HEK293T (cell line): ENCODE results near the gene SLC25A51.

Experiments used
- ELF4 ChIP-seq: fragments of 450-650 bp; IDR thresholded peaks from 2 replicates; pipeline ENCODE4 v1.6.1; 2017; ENCODE audit warnings: antibody characterized with exemption
- SP1 ChIP-seq: fragments of 450-650 bp; IDR thresholded peaks from 2 replicates; pipeline ENCODE4 v1.6.1; 2017
- SUZ12 ChIP-seq: fragments of 450-650 bp; IDR thresholded peaks from 2 replicates; pipeline ENCODE4 v1.6.1; 2016; ENCODE audit warnings: mild to moderate bottlenecking

- TF ChIP-seq SUZ12 (no peak), SP1 (no peak), ELF4 (no peak)
These were observed 5.4 kb upstream of the SLC25A51 start for GRCh38 chr9:37909326-37909725.
